GM12878 (cell line): ENCODE results near the gene NOS3. TPM values are rescaled to one million over a fixed set of nuclear protein-coding genes. Genes with fewer than 3 reads are reported as not detected.
A peak's percentile ranks its signal among the peaks of the same experiment; 100 is the strongest.

Experiments
- ATAC-seq: fragments of 200-7000 bp; cut with Tn5 transposase; 3 replicates; pipeline ENCODE4 v1.9.1; 2020; ENCODE audit warnings: mild to moderate bottlenecking, moderate library complexity
- BruUV-seq: library from RNA; stranded (reverse); fragments of 400-500 nt; replicated peaks from 2 replicates; lab custom pipeline; 2021; lab: Mats Ljungman, UMichigan
- CTCF ChIA-PET: fragments of 300-600 bp; sonication (Branson Sonifier 250); formaldehyde crosslinking; extraction: SDS; loops from one replicate; lab custom pipeline; 2021; ENCODE audit warnings: inconsistent platforms; lab: Yijun Ruan, JAX
- POLR2A ChIA-PET: fragments of 350-600 bp; formaldehyde crosslinking; extraction: SDS; loops from one replicate; lab custom pipeline; 2021; ENCODE audit warnings: inconsistent platforms; lab: Charles Lee
- RAD21 ChIA-PET: fragments of 300-600 bp; sonication (Branson Sonifier 250); formaldehyde crosslinking; loops from one replicate; lab custom pipeline; 2023; ENCODE audit warnings: antibody characterized with exemption; ENCODE audit not compliant: unreplicated experiment; lab: Charles Lee
- SMC1A ChIA-PET: fragments of 300-600 bp; sonication (Branson Sonifier 250); formaldehyde crosslinking; loops from one replicate; lab custom pipeline; 2023; ENCODE audit not compliant: unreplicated experiment, uncharacterized antibody; lab: Charles Lee
- DNase-seq: peaks from one replicate; pipeline ENCODE4 v3.0.0-alpha.2; 2011; ENCODE audit warnings: low read depth, low spot score
- FAIRE-seq: peaks from 3 replicates; lab custom pipeline; 2011; peaks lifted over from hg19 to GRCh38; lab: Jason Lieb, UNC
- H2AFZ ChIP-seq: 2 replicates; pipeline ENCODE4 v1.6.0; 2011; ENCODE audit warnings: low read depth, low read length, control low read depth; ENCODE audit not compliant: control insufficient read depth
- H3K27ac ChIP-seq: 2 replicates; pipeline ENCODE4 v1.5.1; 2011; ENCODE audit warnings: control low read depth; ENCODE audit not compliant: control insufficient read depth, insufficient read depth
- H3K27me3 ChIP-seq, 2 experiments: replicated peaks in 1 of 2; 2 replicates each; pipeline versions ENCODE4 v1.6.0 to v1.6.1; 2011; ENCODE audit warnings: low read length in 1 of 2; ENCODE audit not compliant: control insufficient read depth in 2 of 2, insufficient read depth in 2 of 2
- H3K36me3 ChIP-seq, 2 experiments: 2 replicates each; pipeline ENCODE4 v1.5.1; 2011; ENCODE audit warnings: low read length in 1 of 2; ENCODE audit not compliant: control insufficient read depth in 2 of 2, insufficient read depth in 2 of 2
- H3K4me1 ChIP-seq: 2 replicates; pipeline ENCODE4 v1.6.1; 2011; ENCODE audit warnings: mild to moderate bottlenecking, low read length, moderate library complexity, mixed read lengths; ENCODE audit not compliant: control insufficient read depth, insufficient read depth
- H3K4me2 ChIP-seq: 2 replicates; pipeline ENCODE4 v1.6.0; 2011; ENCODE audit warnings: control low read depth; ENCODE audit not compliant: control insufficient read depth, insufficient read depth
- H3K4me3 ChIP-seq: fragments of 200-600 bp; sonication (generic); 2 replicates; pipeline ENCODE4 v1.5.1; 2016
- H3K79me2 ChIP-seq: 2 replicates; pipeline ENCODE4 v1.6.0; 2011; ENCODE audit warnings: low read length; ENCODE audit not compliant: control insufficient read depth, insufficient read depth
- H3K9ac ChIP-seq: 2 replicates; pipeline ENCODE4 v1.8.0; 2011; ENCODE audit warnings: low read length, control low read depth, mixed read lengths; ENCODE audit not compliant: control insufficient read depth, insufficient read depth
- H3K9me3 ChIP-seq: replicated peaks from 3 replicates; pipeline ENCODE4 v1.5.1; 2011; ENCODE audit warnings: mild to moderate bottlenecking, low read length; ENCODE audit not compliant: control insufficient read depth, insufficient read depth
- H4K20me1 ChIP-seq: 2 replicates; pipeline ENCODE4 v1.6.0; 2011; ENCODE audit not compliant: control insufficient read depth, insufficient read depth
- CBFB ChIP-seq: IDR thresholded peaks from 2 replicates; pipeline ENCODE4 v1.6.1; 2016; ENCODE audit warnings: antibody characterized with exemption, low read depth
- CREB1 ChIP-seq: IDR thresholded peaks from 2 replicates; pipeline ENCODE4 v1.6.1; 2012; ENCODE audit warnings: low read depth, mild to moderate bottlenecking, inconsistent platforms
- EED ChIP-seq: sonication (generic); IDR thresholded peaks from 2 replicates; pipeline ENCODE4 v1.6.1; 2016; ENCODE audit warnings: antibody characterized with exemption, low read depth
- FOS ChIP-seq: IDR thresholded peaks from 3 replicates; pipeline ENCODE4 v1.6.1; 2011; ENCODE audit warnings: borderline replicate concordance; ENCODE audit not compliant: insufficient read length; ENCODE audit errors: extremely low read depth
- IRF4 ChIP-seq: IDR thresholded peaks from 2 replicates; pipeline ENCODE4 v1.6.1; 2011; ENCODE audit warnings: low read depth, low read length
- KAT2A ChIP-seq: conservative IDR thresholded peaks from 2 replicates; pipeline ENCODE4 v1.6.1; 2011; ENCODE audit warnings: low read depth, low read length; ENCODE audit not compliant: control insufficient read depth
- KDM1A ChIP-seq: fragments of 200-600 bp; sonication (generic); IDR thresholded peaks from 2 replicates; pipeline ENCODE4 v1.6.1; 2016; ENCODE audit warnings: borderline replicate concordance
- MTA3 ChIP-seq: IDR thresholded peaks from 2 replicates; pipeline ENCODE4 v1.6.1; 2012; ENCODE audit warnings: low read length, inconsistent platforms, borderline replicate concordance
- MXI1 ChIP-seq: fragments of 150-350 bp; IDR thresholded peaks from 2 replicates; pipeline ENCODE4 v1.6.1; 2011; ENCODE audit warnings: low read depth, mild to moderate bottlenecking, inconsistent platforms, low read length, improper control_type of control experiment
- NR2C1 ChIP-seq: fragments of 450-650 bp; IDR thresholded peaks from 2 replicates; pipeline ENCODE4 v1.6.1; 2017; ENCODE audit warnings: antibody characterized with exemption, mild to moderate bottlenecking, moderate library complexity
- RAD21 ChIP-seq: IDR thresholded peaks from 2 replicates; pipeline ENCODE4 v1.6.1; 2011; ENCODE audit warnings: mild to moderate bottlenecking, low read depth, low read length, moderate library complexity; ENCODE audit not compliant: insufficient read depth
- SMAD1 ChIP-seq: fragments of 450-650 bp; IDR thresholded peaks from 2 replicates; pipeline ENCODE4 v1.6.1; 2018; ENCODE audit warnings: mild to moderate bottlenecking, low read depth; ENCODE audit not compliant: partially characterized antibody
- SMARCA5 ChIP-seq: fragments of 450-650 bp; IDR thresholded peaks from 2 replicates; pipeline ENCODE4 v1.6.1; 2017; ENCODE audit warnings: mild to moderate bottlenecking
- SMC3 ChIP-seq: IDR thresholded peaks from 2 replicates; pipeline ENCODE4 v1.6.1; 2011; ENCODE audit warnings: low read length, improper control_type of control experiment, borderline replicate concordance
- SPI1 ChIP-seq: IDR thresholded peaks from 2 replicates; pipeline ENCODE4 v1.6.1; 2011; ENCODE audit warnings: low read depth, mild to moderate bottlenecking, low read length, moderate library complexity, borderline replicate concordance; ENCODE audit not compliant: insufficient read depth
- TCF12 ChIP-seq: IDR thresholded peaks from 2 replicates; pipeline ENCODE4 v1.6.1; 2011; ENCODE audit warnings: low read depth, mild to moderate bottlenecking, low read length
- ZNF217 ChIP-seq: fragments of 450-650 bp; IDR thresholded peaks from 2 replicates; pipeline ENCODE4 v1.6.1; 2017; ENCODE audit warnings: antibody characterized with exemption, mild to moderate bottlenecking
- ZNF622 ChIP-seq: fragments of 450-650 bp; IDR thresholded peaks from 2 replicates; pipeline ENCODE4 v1.6.1; 2017; ENCODE audit warnings: mild to moderate bottlenecking, inconsistent platforms
- WGBS: methylation state at CpG from one replicate; pipeline ENCODE4 v1.1.6; 2016; ENCODE audit warnings: low lambda C conversion rate; ENCODE audit not compliant: insufficient replicate concordance, insufficient coverage; ENCODE audit errors: missing lambda C conversion rate; 5-methylcytosine and 5-hydroxymethylcytosine counted together
- in situ Hi-C: fragments of 300-500 bp; cut with MboI; formaldehyde crosslinking; loops from 9 replicates; pipeline ENCODE4 v1.14.3; 2018; ENCODE audit warnings: mixed read lengths
- intact Hi-C: fragments of 100-400 bp; cut with micrococcal nuclease; formaldehyde crosslinking; loops from one replicate; pipeline ENCODE4 v1.14.2; 2022; ENCODE audit not compliant: unreplicated experiment
- polyA plus RNA-seq, 11 experiments: library from polyadenylated mRNA; depleted of rRNA in 4 of 11; unstranded in 6 of 11; stranded (reverse) in 5 of 11; fragments of >200 nt; fragmentation: Nextera tagmentation in 4 of 11; fragmentation: Illumina TruSeq in 1 of 11; extraction: Ambion mirVana in 4 of 11; extraction: Trizol in 1 of 11; gene quantifications; 1 replicate in 1 of 11; 2 replicates in 10 of 11; pipeline versions ENCODE4 v1.2.1 to v1.2.3, GENCODE V29; 2011 to 2016; ENCODE audit warnings: inconsistent platforms in 2 of 11, missing spikeins in 2 of 11, low read depth in 1 of 11
- total RNA-seq, 4 experiments: library from RNA; depleted of rRNA in 3 of 4; stranded (reverse); fragments of >200 nt in 3 of 4; fragmentation: Illumina TruSeq in 1 of 4; extraction: Trizol in 1 of 4; gene quantifications; 2 replicates each; pipeline versions ENCODE4 v1.2.1 to v1.2.3, GENCODE V29; 2013 to 2021
- TF ChIP-seq, protein P1 (sequence below): fragments of 450-650 bp; IDR thresholded peaks from 2 replicates; pipeline ENCODE4 v1.6.1; 2017; ENCODE audit warnings: borderline replicate concordance
- TF ChIP-seq, protein P2 (sequence below): IDR thresholded peaks from 2 replicates; pipeline ENCODE4 v1.6.1; 2011; ENCODE audit warnings: mild to moderate bottlenecking, low read depth, low read length, moderate library complexity; ENCODE audit not compliant: insufficient replicate concordance
- TF ChIP-seq, protein P3 (sequence below): fragments of 450-650 bp; conservative IDR thresholded peaks from 2 replicates; pipeline ENCODE4 v1.6.1; 2017; ENCODE audit warnings: mild to moderate bottlenecking, moderate library complexity

Gene NOS3
- total and polyA plus RNA-seq, 10 of the 15 experiments (the other 5 are each of a cell fraction or from before 2014, with no cell fraction given): 0.06 to 0.92 (median 0.30) TPM; not detected in 3

DNA sequence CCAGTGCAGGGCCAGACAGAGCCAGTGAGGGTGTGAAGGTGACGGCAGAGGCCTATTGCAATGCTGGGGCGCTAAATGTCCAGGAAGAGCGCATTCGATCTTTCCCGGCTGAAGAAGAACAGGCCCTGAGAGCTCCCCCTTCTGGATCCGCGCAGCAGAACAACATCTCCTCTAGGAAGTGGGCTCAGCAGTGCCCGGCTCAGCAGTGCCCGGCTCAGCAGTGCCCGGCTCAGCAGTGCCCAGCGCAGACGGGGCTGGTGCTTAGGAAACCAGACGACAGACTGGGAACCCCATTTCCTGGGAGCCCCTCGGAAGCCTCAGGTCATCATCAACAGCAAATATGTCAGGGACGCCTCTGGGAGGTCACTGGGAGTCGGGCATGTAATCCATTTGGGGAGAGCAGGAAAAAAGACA lies 4.7 kb upstream of the NOS3 start (continued):
- TF ChIP-seq, protein P1, sequence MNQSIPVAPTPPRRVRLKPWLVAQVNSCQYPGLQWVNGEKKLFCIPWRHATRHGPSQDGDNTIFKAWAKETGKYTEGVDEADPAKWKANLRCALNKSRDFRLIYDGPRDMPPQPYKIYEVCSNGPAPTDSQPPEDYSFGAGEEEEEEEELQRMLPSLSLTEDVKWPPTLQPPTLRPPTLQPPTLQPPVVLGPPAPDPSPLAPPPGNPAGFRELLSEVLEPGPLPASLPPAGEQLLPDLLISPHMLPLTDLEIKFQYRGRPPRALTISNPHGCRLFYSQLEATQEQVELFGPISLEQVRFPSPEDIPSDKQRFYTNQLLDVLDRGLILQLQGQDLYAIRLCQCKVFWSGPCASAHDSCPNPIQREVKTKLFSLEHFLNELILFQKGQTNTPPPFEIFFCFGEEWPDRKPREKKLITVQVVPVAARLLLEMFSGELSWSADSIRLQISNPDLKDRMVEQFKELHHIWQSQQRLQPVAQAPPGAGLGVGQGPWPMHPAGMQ: no peak
- no peak for TF ChIP-seq SMAD1
- TF ChIP-seq FOS: no peak
- TF ChIP-seq SMARCA5: no peak
- TF ChIP-seq SMC3: peak; percentile 69
- no peak for TF ChIP-seq SPI1
- no peak for TF ChIP-seq MXI1
- TF ChIP-seq, protein P2, sequence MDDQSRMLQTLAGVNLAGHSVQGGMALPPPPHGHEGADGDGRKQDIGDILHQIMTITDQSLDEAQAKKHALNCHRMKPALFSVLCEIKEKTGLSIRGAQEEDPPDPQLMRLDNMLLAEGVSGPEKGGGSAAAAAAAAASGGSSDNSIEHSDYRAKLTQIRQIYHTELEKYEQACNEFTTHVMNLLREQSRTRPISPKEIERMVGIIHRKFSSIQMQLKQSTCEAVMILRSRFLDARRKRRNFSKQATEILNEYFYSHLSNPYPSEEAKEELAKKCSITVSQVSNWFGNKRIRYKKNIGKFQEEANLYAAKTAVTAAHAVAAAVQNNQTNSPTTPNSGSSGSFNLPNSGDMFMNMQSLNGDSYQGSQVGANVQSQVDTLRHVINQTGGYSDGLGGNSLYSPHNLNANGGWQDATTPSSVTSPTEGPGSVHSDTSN: no peak

DNA sequence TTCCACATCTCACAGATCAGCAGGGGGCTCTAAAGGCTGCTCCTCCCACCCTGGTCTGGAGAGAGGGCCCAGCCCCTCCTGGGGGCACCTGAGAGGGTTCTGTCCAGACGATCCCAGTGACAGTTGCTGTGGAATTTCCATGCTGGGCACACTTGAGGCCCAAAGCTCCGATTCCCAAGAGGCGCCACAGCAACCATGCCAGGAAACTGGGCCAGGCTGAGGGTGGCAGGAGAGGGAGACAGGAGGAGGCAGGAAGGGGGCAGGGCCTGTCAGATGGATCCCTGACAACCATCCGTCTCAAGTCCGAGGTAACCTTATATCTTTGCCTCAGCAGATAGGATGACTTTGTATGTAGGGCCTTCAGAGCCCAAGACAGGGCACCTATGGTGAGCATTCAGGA lies 4.3 kb upstream of the NOS3 start:
- no peaks in the 10 kb centered on the region for H4K20me1 ChIP-seq
- CTCF ChIA-PET: interaction anchor here (0.9 to 4.2 kb wide), 9 partner anchors 8 to 210 kb away, joined by 3 to 34 read pairs (median 4); no protein-coding TSS in a partner anchor
- 72% methylated on average over 5 of the region's 5 CpGs for WGBS
- peaks cover 0 to 3% of the 10 kb centered on the region in 2 experiments; a peak in 2 of 4 replicates for H3K27me3 ChIP-seq
- H2AFZ ChIP-seq: no peak overlapping the region
- BruUV-seq: no TSS peak
- SMC1A ChIA-PET: no interaction called here
- no peak overlapping the region for H3K4me2 ChIP-seq
- no peaks in the 10 kb centered on the region for H3K79me2 ChIP-seq
- in situ Hi-C loops (loop anchor here (5.0 kb wide), 2 partner anchors 84 to 209 kb away; no protein-coding TSS in a partner anchor), intact Hi-C loops (no loop called here)
- no peaks in the 10 kb centered on the region for H3K36me3 ChIP-seq
- RAD21 ChIA-PET: interaction anchor here (1.2 to 1.6 kb wide), 2 partner anchors 24 to 25 kb away, joined by 3 to 4 read pairs; no protein-coding TSS in a partner anchor
- no peak for DNase-seq
- no peak for ATAC-seq
- POLR2A ChIA-PET: no interaction called here
- H3K27ac ChIP-seq: no peak overlapping the region
- no peak overlapping the region for H3K9ac ChIP-seq
- no peaks in the 10 kb centered on the region; the same call in 1 of the 2 replicates for H3K4me1 ChIP-seq
- no peaks in the 10 kb centered on the region; the same call in 2 of the 3 replicates for H3K9me3 ChIP-seq
- no peak overlapping the region for H3K4me3 ChIP-seq
- no peak for FAIRE-seq
- no peak for TF ChIP-seq CBFB
- TF ChIP-seq IRF4: no peak
- TF ChIP-seq CREB1: no peak
- no peak for TF ChIP-seq RAD21
- TF ChIP-seq TCF12: no peak
- TF ChIP-seq, protein P3, sequence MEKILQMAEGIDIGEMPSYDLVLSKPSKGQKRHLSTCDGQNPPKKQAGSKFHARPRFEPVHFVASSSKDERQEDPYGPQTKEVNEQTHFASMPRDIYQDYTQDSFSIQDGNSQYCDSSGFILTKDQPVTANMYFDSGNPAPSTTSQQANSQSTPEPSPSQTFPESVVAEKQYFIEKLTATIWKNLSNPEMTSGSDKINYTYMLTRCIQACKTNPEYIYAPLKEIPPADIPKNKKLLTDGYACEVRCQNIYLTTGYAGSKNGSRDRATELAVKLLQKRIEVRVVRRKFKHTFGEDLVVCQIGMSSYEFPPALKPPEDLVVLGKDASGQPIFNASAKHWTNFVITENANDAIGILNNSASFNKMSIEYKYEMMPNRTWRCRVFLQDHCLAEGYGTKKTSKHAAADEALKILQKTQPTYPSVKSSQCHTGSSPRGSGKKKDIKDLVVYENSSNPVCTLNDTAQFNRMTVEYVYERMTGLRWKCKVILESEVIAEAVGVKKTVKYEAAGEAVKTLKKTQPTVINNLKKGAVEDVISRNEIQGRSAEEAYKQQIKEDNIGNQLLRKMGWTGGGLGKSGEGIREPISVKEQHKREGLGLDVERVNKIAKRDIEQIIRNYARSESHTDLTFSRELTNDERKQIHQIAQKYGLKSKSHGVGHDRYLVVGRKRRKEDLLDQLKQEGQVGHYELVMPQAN: no peak
- no peak for TF ChIP-seq NR2C1
- no peak for TF ChIP-seq ZNF217
- TF ChIP-seq KDM1A: no peak
- TF ChIP-seq ZNF622: no peak
- TF ChIP-seq MTA3: no peak
- TF ChIP-seq KAT2A: no peak
- TF ChIP-seq EED: no peak
